ENCODE data around the gene MRPL52.

DNA sequence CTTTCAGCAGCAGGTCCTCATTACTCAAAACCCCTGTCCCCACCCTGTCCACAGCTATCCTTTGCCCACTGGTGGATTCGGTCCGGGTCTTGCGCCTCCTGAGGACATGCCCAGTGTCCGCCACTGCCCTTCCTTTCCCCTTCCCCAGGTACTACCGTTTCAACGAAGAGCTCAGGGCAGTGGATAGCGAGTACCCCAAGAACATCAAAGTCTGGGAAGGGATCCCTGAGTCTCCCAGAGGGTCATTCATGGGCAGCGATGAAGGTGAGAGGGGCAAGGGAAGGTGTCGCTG is 15.4 kb downstream of the MRPL52 start:
- TF ChIP-seq POLR2A (IDR thresholded peaks at IDR 0.05; ENCODE audit: low read depth) (no peak), POLR2AphosphoS5 (IDR thresholded peaks at IDR 0.05) (no peak)
- TF ChIP-seq, protein P1, sequence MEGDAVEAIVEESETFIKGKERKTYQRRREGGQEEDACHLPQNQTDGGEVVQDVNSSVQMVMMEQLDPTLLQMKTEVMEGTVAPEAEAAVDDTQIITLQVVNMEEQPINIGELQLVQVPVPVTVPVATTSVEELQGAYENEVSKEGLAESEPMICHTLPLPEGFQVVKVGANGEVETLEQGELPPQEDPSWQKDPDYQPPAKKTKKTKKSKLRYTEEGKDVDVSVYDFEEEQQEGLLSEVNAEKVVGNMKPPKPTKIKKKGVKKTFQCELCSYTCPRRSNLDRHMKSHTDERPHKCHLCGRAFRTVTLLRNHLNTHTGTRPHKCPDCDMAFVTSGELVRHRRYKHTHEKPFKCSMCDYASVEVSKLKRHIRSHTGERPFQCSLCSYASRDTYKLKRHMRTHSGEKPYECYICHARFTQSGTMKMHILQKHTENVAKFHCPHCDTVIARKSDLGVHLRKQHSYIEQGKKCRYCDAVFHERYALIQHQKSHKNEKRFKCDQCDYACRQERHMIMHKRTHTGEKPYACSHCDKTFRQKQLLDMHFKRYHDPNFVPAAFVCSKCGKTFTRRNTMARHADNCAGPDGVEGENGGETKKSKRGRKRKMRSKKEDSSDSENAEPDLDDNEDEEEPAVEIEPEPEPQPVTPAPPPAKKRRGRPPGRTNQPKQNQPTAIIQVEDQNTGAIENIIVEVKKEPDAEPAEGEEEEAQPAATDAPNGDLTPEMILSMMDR (IDR thresholded peaks at IDR 0.05), result no peak

Data from esophagus muscularis mucosa (tissue), 3 donors.